ENCODE data around the gene CTNND2.

CTNND2 gene

GRCh38 chr5:11785771-11786352 is 118.4 kb downstream of the CTNND2 start:
- no peak overlapping the region for H3K27ac ChIP-seq
- DNase-seq (ENCODE audit: low read depth, low spot score), result no peak

GRCh38 chr5:11780641-11781345 is 123.5 kb downstream of the CTNND2 start:
- DNase-seq (ENCODE audit: low read depth, low spot score), result no peak
- no peak overlapping the region for H3K27ac ChIP-seq

GRCh38 chr5:11777096-11777495 is 127.2 kb downstream of the CTNND2 start:
- H3K27ac ChIP-seq, result no peak overlapping the region
- DNase-seq (ENCODE audit: low read depth, low spot score), result no peak

GRCh38 chr5:11770310-11770709 is 133.9 kb downstream of the CTNND2 start:
- no peak for DNase-seq (ENCODE audit: low read depth, low spot score)
- H3K27ac ChIP-seq, result no peak overlapping the region

GRCh38 chr5:11760934-11761603 is 143.2 kb downstream of the CTNND2 start:
- no peak for DNase-seq (ENCODE audit: low read depth, low spot score)
- H3K27ac ChIP-seq, result no peak overlapping the region

- H3K27ac ChIP-seq, result no peak overlapping the region
- DNase-seq (ENCODE audit: low read depth, low spot score), result no peak
Observed at GRCh38 chr5:11758321-11758720, 145.9 kb downstream of the CTNND2 start.

- no peak for DNase-seq (ENCODE audit: low read depth, low spot score)
- no peak overlapping the region for H3K27ac ChIP-seq
Observed at GRCh38 chr5:11757661-11758060, 146.6 kb downstream of the CTNND2 start.

- no peak for DNase-seq (ENCODE audit: low read depth, low spot score)
- no peak overlapping the region for H3K27ac ChIP-seq
Observed at GRCh38 chr5:11737010-11737409, 167.2 kb downstream of the CTNND2 start.

GRCh38 chr5:11734369-11734768 is 169.9 kb downstream of the CTNND2 start:
- H3K27ac ChIP-seq, result no peak overlapping the region
- no peak for DNase-seq (ENCODE audit: low read depth, low spot score)

GRCh38 chr5:11733840-11734192 is 170.4 kb downstream of the CTNND2 start:
- no peak overlapping the region for H3K27ac ChIP-seq
- no peak for DNase-seq (ENCODE audit: low read depth, low spot score)

- no peak for DNase-seq (ENCODE audit: low read depth, low spot score)
- H3K27ac ChIP-seq, result no peak overlapping the region
Observed at GRCh38 chr5:11733185-11733839, 170.9 kb downstream of the CTNND2 start.

- no peak overlapping the region for H3K27ac ChIP-seq
- no peak for DNase-seq (ENCODE audit: low read depth, low spot score)
Observed at GRCh38 chr5:11724940-11725339, 179.3 kb downstream of the CTNND2 start.

GRCh38 chr5:11719888-11720481 is 184.3 kb downstream of the CTNND2 start:
- no peak overlapping the region for H3K27ac ChIP-seq
- DNase-seq (ENCODE audit: low read depth, low spot score), result no peak

- no peak for DNase-seq (ENCODE audit: low read depth, low spot score)
- no peak overlapping the region for H3K27ac ChIP-seq
Observed at GRCh38 chr5:11715461-11716196, 188.6 kb downstream of the CTNND2 start.

- no peak overlapping the region for H3K27ac ChIP-seq
- no peak for DNase-seq (ENCODE audit: low read depth, low spot score)
Observed at GRCh38 chr5:11711932-11712331, 192.3 kb downstream of the CTNND2 start.

- DNase-seq (ENCODE audit: low read depth, low spot score), result no peak
- H3K27ac ChIP-seq, result no peak overlapping the region
Observed at GRCh38 chr5:11709021-11709420, 195.2 kb downstream of the CTNND2 start.

- H3K27ac ChIP-seq, result no peak overlapping the region
- DNase-seq (ENCODE audit: low read depth, low spot score), result no peak
Observed at GRCh38 chr5:11704916-11705315, 199.3 kb downstream of the CTNND2 start.

GRCh38 chr5:11700391-11700790 is 203.9 kb downstream of the CTNND2 start:
- H3K27ac ChIP-seq, result no peak overlapping the region
- no peak for DNase-seq (ENCODE audit: low read depth, low spot score)

GRCh38 chr5:11692636-11693035 is 211.6 kb downstream of the CTNND2 start:
- H3K27ac ChIP-seq, result no peak overlapping the region
- no peak for DNase-seq (ENCODE audit: low read depth, low spot score)

GRCh38 chr5:11687498-11687897 is 216.7 kb downstream of the CTNND2 start:
- DNase-seq (ENCODE audit: low read depth, low spot score), result no peak
- H3K27ac ChIP-seq, result no peak overlapping the region

All from epithelial cell of prostate (primary cell).